ENCODE results near the gene EXD3. TPM values are rescaled to one million over a fixed set of nuclear protein-coding genes. Genes with fewer than 3 reads are reported as not detected.
A peak's percentile ranks its signal among the peaks of the same experiment; 100 is the strongest.

The EXD3 gene
- polyA plus RNA-seq, 2 of the 4 experiments (the other 2 are of a cell fraction), result 3.4 to 4.5 TPM

GRCh38 chr9:137308057-137308619, 114.8 kb downstream of the EXD3 start:
- ATAC-seq (no peak), DNase-seq (ENCODE audit: low read depth in 1 of 2, low spot score in 1 of 2) (peak in 1 of 2 experiments; percentile 22), FAIRE-seq (no peak)
- Histone ChIP-seq H3K4me3 (no peak overlapping the region), H3K9me3 (no peaks in the 10 kb centered on the region), H3K27ac (no peak overlapping the region), H3K4me2 (no peak overlapping the region), H3K4me1 (peaks cover 27% of the 10 kb centered on the region; the same call in 2 of the 3 replicates)
- ChIA-PET CTCF (interaction anchor here (1.5 kb wide), 1 partner anchor 11 kb away, joined by 3 read pairs; no protein-coding TSS in a partner anchor), POLR2A (no interaction called here)
- WGBS (ENCODE audit: missing lambda C conversion rate), result 85% methylated on average over 16 of the region's 20 CpGs
- TF ChIP-seq HDAC2 (IDR thresholded peaks at IDR 0.05) (no peak), PHF8 (IDR thresholded peaks at IDR 0.05; ENCODE audit: borderline replicate concordance, low read depth) (no peak), HOXA7 (CRISPR knock-in tag; IDR thresholded peaks at IDR 0.05) (no peak), BHLHE40 (IDR thresholded peaks at IDR 0.05; ENCODE audit: low read depth, low read length) (no peak), REST (IDR thresholded peaks at IDR 0.05) (no peak), POLR2A (IDR thresholded peaks at IDR 0.05; ENCODE audit: low read length) (no peak), JUNB (IDR thresholded peaks at IDR 0.05) (no peak), HOXB5 (CRISPR knock-in tag; IDR thresholded peaks at IDR 0.05) (no peak), HOXB13 (CRISPR knock-in tag; IDR thresholded peaks at IDR 0.05; ENCODE audit: low read depth) (no peak), NFE2L2 (conservative IDR thresholded peaks at IDR 0.05; ENCODE audit: low read length) (no peak), HMGXB4 (CRISPR knock-in tag; IDR thresholded peaks at IDR 0.05; ENCODE audit: borderline replicate concordance) (no peak), CHD2 (IDR thresholded peaks at IDR 0.05; ENCODE audit: low read length, partially characterized antibody) (no peak), RCOR1 (IDR thresholded peaks at IDR 0.05; ENCODE audit: low read depth, low read length) (no peak), ELK1 (IDR thresholded peaks at IDR 0.05; ENCODE audit: low read depth, low read length) (no peak), EHMT2 (IDR thresholded peaks at IDR 0.05; ENCODE audit: low read depth) (no peak), ZSCAN20 (CRISPR knock-in tag; IDR thresholded peaks at IDR 0.05) (no peak), MYC (IDR thresholded peaks at IDR 0.05; ENCODE audit: borderline replicate concordance, low read length) (no peak), CBX2 (IDR thresholded peaks at IDR 0.05; ENCODE audit: borderline replicate concordance, low read depth) (no peak), USF2 (IDR thresholded peaks at IDR 0.05) (no peak)
